OCI-LY7 (cell line): ENCODE measurements around the gene BRPF3. TPM values are rescaled to one million over a fixed set of nuclear protein-coding genes. Genes with fewer than 3 reads are reported as not detected.

ENCODE experiments used
- BruUV-seq: library from RNA; stranded (reverse); fragments of 400-500 nt; replicated peaks from 2 replicates; lab custom pipeline; 2021; lab: Mats Ljungman, UMichigan
- CTCF ChIA-PET: fragments of 300-600 bp; sonication (Branson Sonifier 250); formaldehyde crosslinking; loops from one replicate; lab custom pipeline; 2022; ENCODE audit warnings: antibody characterized with exemption; ENCODE audit not compliant: unreplicated experiment; lab: Charles Lee
- POLR2A ChIA-PET: fragments of 300-600 bp; sonication (Branson Sonifier 250); formaldehyde crosslinking; loops from one replicate; lab custom pipeline; 2022; ENCODE audit warnings: antibody characterized with exemption; lab: Charles Lee
- DNase-seq: peaks from one replicate; pipeline ENCODE4 v3.0.0-alpha.2; 2015; ENCODE audit warnings: low spot score
- H2AFZ ChIP-seq: fragments of 200-600 bp; sonication (generic), shearing (Covaris generic); 2 replicates; pipeline ENCODE4 v1.6.1; 2014; ENCODE audit warnings: mild to moderate bottlenecking, antibody characterized with exemption, low read length, moderate library complexity
- H3K27ac ChIP-seq: fragments of 200-600 bp; sonication (generic); 2 replicates; pipeline ENCODE4 v1.5.1; 2014; ENCODE audit warnings: mixed run types, low read depth, mild to moderate bottlenecking, moderate library complexity, low read length, inconsistent platforms; ENCODE audit not compliant: poor library complexity, severe bottlenecking
- H3K36me3 ChIP-seq: fragments of 200-600 bp; sonication (generic); 2 replicates; pipeline ENCODE4 v1.6.1; 2014; ENCODE audit warnings: mild to moderate bottlenecking, antibody characterized with exemption, low read length, moderate library complexity, mixed read lengths; ENCODE audit not compliant: insufficient read depth
- H3K4me1 ChIP-seq: fragments of 200-600 bp; sonication (generic); 2 replicates; pipeline ENCODE4 v1.5.1; 2014; ENCODE audit warnings: mild to moderate bottlenecking, low read length; ENCODE audit not compliant: insufficient read depth, poor library complexity, severe bottlenecking
- H3K4me2 ChIP-seq: fragments of 200-600 bp; sonication (generic); 2 replicates; pipeline ENCODE4 v1.6.1; 2014; ENCODE audit warnings: mild to moderate bottlenecking, low read length
- H3K4me3 ChIP-seq: fragments of 200-600 bp; sonication (generic); 2 replicates; pipeline ENCODE4 v1.5.1; 2014; ENCODE audit warnings: mild to moderate bottlenecking, low read depth, low read length; ENCODE audit not compliant: poor library complexity, severe bottlenecking
- H3K79me2 ChIP-seq: fragments of 200-600 bp; sonication (generic); 2 replicates; pipeline ENCODE4 v1.6.1; 2016; ENCODE audit warnings: low read depth, mild to moderate bottlenecking, low read length, moderate library complexity, mixed read lengths; ENCODE audit not compliant: insufficient read depth
- H3K9me2 ChIP-seq: fragments of 200-600 bp; sonication (generic); 2 replicates; pipeline ENCODE4 v1.6.1; 2016; ENCODE audit warnings: mild to moderate bottlenecking, low read length, mixed read lengths; ENCODE audit not compliant: insufficient read depth
- H3K9me3 ChIP-seq: fragments of 200-600 bp; sonication (generic); 2 replicates; pipeline ENCODE4 v1.6.1; 2014; ENCODE audit warnings: mild to moderate bottlenecking, mixed run types, low read length, mixed read lengths
- H4K20me1 ChIP-seq: fragments of 200-600 bp; sonication (generic); 2 replicates; pipeline ENCODE4 v1.6.1; 2014; ENCODE audit warnings: mild to moderate bottlenecking, antibody characterized with exemption, low read length, moderate library complexity, mixed read lengths; ENCODE audit not compliant: insufficient read depth
- EZH2phosphoT487 ChIP-seq: fragments of 200-600 bp; sonication (generic); IDR thresholded peaks from 2 replicates; pipeline ENCODE4 v1.6.1; 2018; ENCODE audit warnings: low read depth, borderline replicate concordance, mild to moderate bottlenecking, mixed run types, antibody characterized with exemption, low read length, moderate library complexity, mixed read lengths
- intact Hi-C: fragments of 100-400 bp; cut with micrococcal nuclease; formaldehyde crosslinking; loops from one replicate; pipeline ENCODE4 v1.10.0; 2022; ENCODE audit not compliant: unreplicated experiment
- total RNA-seq, 2 experiments: library from RNA; depleted of rRNA in 1 of 2; stranded (reverse); fragments of >200 nt in 1 of 2; shearing (Covaris generic) in 1 of 2; gene quantifications; 2 replicates each; pipeline ENCODE4 v1.2.3, GENCODE V29; 2014 to 2022
- TF ChIP-seq, protein P1 (sequence below): fragments of 200-600 bp; sonication (generic); conservative IDR thresholded peaks from 2 replicates; pipeline ENCODE4 v1.5.1; 2014; ENCODE audit warnings: mild to moderate bottlenecking, antibody characterized with exemption, low read length, moderate library complexity, mixed read lengths

Gene BRPF3
- total RNA-seq, 2 experiments from 2014 or later: 10.4 to 12.0 TPM

DNA sequence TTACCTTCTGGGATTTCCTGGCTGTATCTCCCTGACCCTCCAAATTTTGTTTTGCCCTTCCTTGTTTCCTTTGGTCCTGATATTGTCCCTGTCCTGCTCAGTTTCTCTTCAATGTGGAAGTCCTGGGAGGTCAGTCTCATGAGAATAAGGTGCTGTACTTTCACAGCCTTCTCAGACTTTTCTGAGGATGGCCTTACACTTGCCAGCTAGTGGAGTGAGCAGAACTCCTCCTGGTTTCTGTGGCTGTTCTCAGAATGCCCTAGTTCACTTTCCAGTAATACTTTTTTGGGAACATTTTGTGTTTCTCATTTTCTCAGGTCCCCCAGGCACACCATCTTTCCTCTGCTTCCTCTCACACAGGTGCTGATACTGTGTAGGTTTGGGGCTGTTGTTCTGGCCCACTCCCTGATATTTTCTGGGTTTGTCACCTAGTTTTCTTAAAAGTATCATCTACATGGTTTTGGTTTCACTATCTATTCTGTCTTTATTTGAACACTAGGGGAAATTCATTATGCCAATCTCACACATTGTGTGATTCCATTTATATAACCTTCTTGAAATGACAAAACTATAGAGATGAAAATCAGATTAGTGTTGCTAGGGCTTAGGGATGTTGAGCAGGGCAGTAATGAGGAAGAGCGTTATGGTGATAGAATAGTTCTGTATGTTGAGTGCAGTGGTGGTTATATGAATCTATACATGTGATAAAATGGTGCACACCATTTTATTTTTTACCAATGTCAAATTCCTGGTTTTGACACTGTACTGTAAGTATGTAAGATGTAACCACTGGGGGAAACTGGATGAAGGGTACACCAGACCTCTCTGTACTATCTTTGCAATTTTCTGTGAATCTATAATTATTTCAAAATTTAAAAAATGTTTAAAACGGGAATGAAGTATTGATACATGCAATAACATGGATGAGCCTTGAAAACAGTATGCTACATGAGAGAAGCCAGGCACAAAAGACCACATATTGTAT is 27.2 kb upstream of the BRPF3 start:
- POLR2A ChIA-PET: no interaction called here
- DNase-seq: no peak
- H3K4me2 ChIP-seq: no peak overlapping the region

GRCh38 chr6:36170704-36171103 is 25.8 kb upstream of the BRPF3 start:
- BruUV-seq: no TSS peak
- Histone ChIP-seq H3K79me2 (no peaks in the 10 kb centered on the region), H3K9me2 (no peaks in the 10 kb centered on the region), H2AFZ (no peak overlapping the region), H3K9me3 (0 out of 2 replicates have a peak, but pooled peaks cover 4% of the 10 kb centered on the region), H3K27ac (no peak overlapping the region), H3K4me2 (no peak overlapping the region), H4K20me1 (no peaks in the 10 kb centered on the region), H3K36me3 (no peaks in the 10 kb centered on the region), H3K4me3 (no peak overlapping the region), H3K4me1 (no peaks in the 10 kb centered on the region)
- POLR2A ChIA-PET: interaction anchor here (0.7 kb wide), 1 partner anchor 15 kb away, joined by 3 read pairs; no protein-coding TSS in a partner anchor
- TF ChIP-seq, protein P1, sequence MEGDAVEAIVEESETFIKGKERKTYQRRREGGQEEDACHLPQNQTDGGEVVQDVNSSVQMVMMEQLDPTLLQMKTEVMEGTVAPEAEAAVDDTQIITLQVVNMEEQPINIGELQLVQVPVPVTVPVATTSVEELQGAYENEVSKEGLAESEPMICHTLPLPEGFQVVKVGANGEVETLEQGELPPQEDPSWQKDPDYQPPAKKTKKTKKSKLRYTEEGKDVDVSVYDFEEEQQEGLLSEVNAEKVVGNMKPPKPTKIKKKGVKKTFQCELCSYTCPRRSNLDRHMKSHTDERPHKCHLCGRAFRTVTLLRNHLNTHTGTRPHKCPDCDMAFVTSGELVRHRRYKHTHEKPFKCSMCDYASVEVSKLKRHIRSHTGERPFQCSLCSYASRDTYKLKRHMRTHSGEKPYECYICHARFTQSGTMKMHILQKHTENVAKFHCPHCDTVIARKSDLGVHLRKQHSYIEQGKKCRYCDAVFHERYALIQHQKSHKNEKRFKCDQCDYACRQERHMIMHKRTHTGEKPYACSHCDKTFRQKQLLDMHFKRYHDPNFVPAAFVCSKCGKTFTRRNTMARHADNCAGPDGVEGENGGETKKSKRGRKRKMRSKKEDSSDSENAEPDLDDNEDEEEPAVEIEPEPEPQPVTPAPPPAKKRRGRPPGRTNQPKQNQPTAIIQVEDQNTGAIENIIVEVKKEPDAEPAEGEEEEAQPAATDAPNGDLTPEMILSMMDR: no peak
- TF ChIP-seq EZH2phosphoT487: no peak
- no peak for DNase-seq
- CTCF ChIA-PET: no interaction called here
- intact Hi-C loops: no loop called here

More for the DNA sequence above, 27.2 kb upstream of the BRPF3 start:
- Histone ChIP-seq H3K4me3 (no peak overlapping the region), H3K79me2 (no peaks in the 10 kb centered on the region), H4K20me1 (no peaks in the 10 kb centered on the region), H3K27ac (no peak overlapping the region), H3K9me3 (0 out of 2 replicates have a peak, but pooled peaks cover 4% of the 10 kb centered on the region), H3K9me2 (no peaks in the 10 kb centered on the region), H3K36me3 (no peaks in the 10 kb centered on the region), H2AFZ (no peak overlapping the region), H3K4me1 (no peaks in the 10 kb centered on the region)
- CTCF ChIA-PET: no interaction called here
- TF ChIP-seq, protein P1: no peak
- TF ChIP-seq EZH2phosphoT487: no peak
- no TSS peak for BruUV-seq
- intact Hi-C loops: no loop called here

DNA sequence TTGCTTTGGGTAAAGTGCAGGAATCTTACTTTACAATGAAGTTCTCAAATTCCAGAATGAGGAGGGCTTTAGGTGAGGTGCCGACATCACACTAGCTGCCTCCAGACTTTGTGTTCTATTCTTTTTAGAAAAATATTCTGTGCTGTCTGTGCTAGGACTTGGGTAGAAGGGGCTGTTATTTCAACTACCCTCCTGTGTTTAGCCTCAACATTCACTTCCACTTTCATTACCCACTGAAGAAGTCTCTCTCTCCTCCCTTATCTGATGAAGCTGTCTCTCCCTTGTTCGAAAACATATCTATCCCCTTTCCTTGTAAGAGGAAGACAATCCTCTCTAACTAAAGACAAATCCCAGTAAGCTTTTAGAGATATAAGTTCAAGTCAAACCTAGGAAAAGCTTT is 25.0 kb upstream of the BRPF3 start:
- no peak for DNase-seq
- Histone ChIP-seq H3K4me3 (no peak overlapping the region), H3K36me3 (no peaks in the 10 kb centered on the region), H3K9me2 (no peaks in the 10 kb centered on the region), H3K27ac (no peak overlapping the region), H3K9me3 (0 out of 2 replicates have a peak, but pooled peaks cover 4% of the 10 kb centered on the region), H2AFZ (no peak overlapping the region), H3K4me2 (no peak overlapping the region), H3K79me2 (no peaks in the 10 kb centered on the region), H3K4me1 (no peaks in the 10 kb centered on the region), H4K20me1 (no peaks in the 10 kb centered on the region)
- TF ChIP-seq EZH2phosphoT487: no peak
- TF ChIP-seq, protein P1: no peak
- POLR2A ChIA-PET: interaction anchor here (0.7 to 1.4 kb wide), 2 partner anchors 16 to 24 kb away, joined by 3 to 6 read pairs; no protein-coding TSS in a partner anchor
- BruUV-seq: no TSS peak
- intact Hi-C loops: no loop called here
- CTCF ChIA-PET: no interaction called here
